ENCODE data around the gene RARB.

Gene RARB

GRCh38 chr3:25500706-25501210 lies 72.7 kb downstream of the RARB start:
- no peak for DNase-seq (ENCODE audit: low read depth)
- no peak overlapping the region for H3K4me3 ChIP-seq (ENCODE audit: low read depth, low read length)
- no peak for TF ChIP-seq CTCF (IDR thresholded peaks at IDR 0.05; ENCODE audit: low read depth, low read length, missing control alignments)

- DNase-seq (ENCODE audit: low read depth) = no peak
- no peak overlapping the region for H3K4me3 ChIP-seq (ENCODE audit: low read depth, low read length)
These were observed 74.2 kb downstream of the RARB start for GRCh38 chr3:25502233-25502632.

GRCh38 chr3:25503898-25504301 lies 75.8 kb downstream of the RARB start:
- no peak for DNase-seq (ENCODE audit: low read depth)
- no peak for TF ChIP-seq CTCF (IDR thresholded peaks at IDR 0.05; ENCODE audit: low read depth, low read length, missing control alignments)
- no peak overlapping the region for H3K4me3 ChIP-seq (ENCODE audit: low read depth, low read length)

More at GRCh38 chr3:25502233-25502632, 74.2 kb downstream of the RARB start:
- no peak for TF ChIP-seq CTCF (IDR thresholded peaks at IDR 0.05; ENCODE audit: low read depth, low read length, missing control alignments)

- TF ChIP-seq CTCF (IDR thresholded peaks at IDR 0.05; ENCODE audit: low read depth, low read length, missing control alignments) = no peak
- H3K4me3 ChIP-seq (ENCODE audit: low read depth, low read length) = no peak overlapping the region
- no peak for DNase-seq (ENCODE audit: low read depth)
These were observed 77.5 kb downstream of the RARB start for GRCh38 chr3:25505581-25505980.

GRCh38 chr3:25507811-25508210 lies 79.7 kb downstream of the RARB start:
- no peak overlapping the region for H3K4me3 ChIP-seq (ENCODE audit: low read depth, low read length)
- no peak for TF ChIP-seq CTCF (IDR thresholded peaks at IDR 0.05; ENCODE audit: low read depth, low read length, missing control alignments)
- DNase-seq (ENCODE audit: low read depth) = no peak

- DNase-seq (ENCODE audit: low read depth) = no peak
- H3K4me3 ChIP-seq (ENCODE audit: low read depth, low read length) = no peak overlapping the region
- no peak for TF ChIP-seq CTCF (IDR thresholded peaks at IDR 0.05; ENCODE audit: low read depth, low read length, missing control alignments)
These were observed 80.4 kb downstream of the RARB start for GRCh38 chr3:25508433-25508832.

- no peak overlapping the region for H3K4me3 ChIP-seq (ENCODE audit: low read depth, low read length)
- TF ChIP-seq CTCF (IDR thresholded peaks at IDR 0.05; ENCODE audit: low read depth, low read length, missing control alignments) = no peak
- DNase-seq (ENCODE audit: low read depth) = no peak
These were observed 80.8 kb downstream of the RARB start for GRCh38 chr3:25508901-25509300.

Measured in GM12864 (cell line).